22Rv1 (cell line): Measurements from ENCODE around the gene CELF2.

ENCODE experiments used
- H3K27ac ChIP-seq: fragments of 450-650 bp; 2 replicates; pipeline ENCODE4 v1.5.1; 2017
- ZFX ChIP-seq: fragments of 450-650 bp; IDR thresholded peaks from 2 replicates; pipeline ENCODE4 v1.6.1; 2017; ENCODE audit warnings: antibody characterized with exemption, borderline replicate concordance
- TF ChIP-seq, protein P1 (sequence below): fragments of 450-650 bp; IDR thresholded peaks from 2 replicates; pipeline ENCODE4 v1.5.1; 2017; ENCODE audit warnings: mild to moderate bottlenecking

Gene CELF2

DNA sequence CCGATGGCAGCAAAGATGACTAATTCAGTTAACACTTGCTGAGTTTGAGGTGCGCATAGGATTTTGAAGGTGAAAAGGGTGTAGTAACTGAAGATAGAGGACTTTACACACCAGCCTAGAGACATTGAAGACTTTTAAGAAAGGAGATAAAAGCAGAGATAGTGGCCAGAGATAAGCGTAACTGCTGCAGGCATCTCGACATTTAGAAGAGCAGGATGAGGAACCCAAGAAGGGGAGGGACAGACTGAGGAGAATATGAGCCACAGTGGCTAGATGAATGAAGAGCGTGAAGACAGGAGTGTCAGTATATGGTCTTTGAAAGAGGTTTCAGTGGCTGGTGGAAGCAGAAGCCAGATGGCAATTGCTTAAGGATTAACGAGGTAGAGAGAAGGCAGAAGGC, 71.6 kb downstream of the CELF2 start:
- no peak overlapping the region for H3K27ac ChIP-seq
- TF ChIP-seq ZFX: no peak
- TF ChIP-seq, protein P1, sequence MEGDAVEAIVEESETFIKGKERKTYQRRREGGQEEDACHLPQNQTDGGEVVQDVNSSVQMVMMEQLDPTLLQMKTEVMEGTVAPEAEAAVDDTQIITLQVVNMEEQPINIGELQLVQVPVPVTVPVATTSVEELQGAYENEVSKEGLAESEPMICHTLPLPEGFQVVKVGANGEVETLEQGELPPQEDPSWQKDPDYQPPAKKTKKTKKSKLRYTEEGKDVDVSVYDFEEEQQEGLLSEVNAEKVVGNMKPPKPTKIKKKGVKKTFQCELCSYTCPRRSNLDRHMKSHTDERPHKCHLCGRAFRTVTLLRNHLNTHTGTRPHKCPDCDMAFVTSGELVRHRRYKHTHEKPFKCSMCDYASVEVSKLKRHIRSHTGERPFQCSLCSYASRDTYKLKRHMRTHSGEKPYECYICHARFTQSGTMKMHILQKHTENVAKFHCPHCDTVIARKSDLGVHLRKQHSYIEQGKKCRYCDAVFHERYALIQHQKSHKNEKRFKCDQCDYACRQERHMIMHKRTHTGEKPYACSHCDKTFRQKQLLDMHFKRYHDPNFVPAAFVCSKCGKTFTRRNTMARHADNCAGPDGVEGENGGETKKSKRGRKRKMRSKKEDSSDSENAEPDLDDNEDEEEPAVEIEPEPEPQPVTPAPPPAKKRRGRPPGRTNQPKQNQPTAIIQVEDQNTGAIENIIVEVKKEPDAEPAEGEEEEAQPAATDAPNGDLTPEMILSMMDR: no peak

DNA sequence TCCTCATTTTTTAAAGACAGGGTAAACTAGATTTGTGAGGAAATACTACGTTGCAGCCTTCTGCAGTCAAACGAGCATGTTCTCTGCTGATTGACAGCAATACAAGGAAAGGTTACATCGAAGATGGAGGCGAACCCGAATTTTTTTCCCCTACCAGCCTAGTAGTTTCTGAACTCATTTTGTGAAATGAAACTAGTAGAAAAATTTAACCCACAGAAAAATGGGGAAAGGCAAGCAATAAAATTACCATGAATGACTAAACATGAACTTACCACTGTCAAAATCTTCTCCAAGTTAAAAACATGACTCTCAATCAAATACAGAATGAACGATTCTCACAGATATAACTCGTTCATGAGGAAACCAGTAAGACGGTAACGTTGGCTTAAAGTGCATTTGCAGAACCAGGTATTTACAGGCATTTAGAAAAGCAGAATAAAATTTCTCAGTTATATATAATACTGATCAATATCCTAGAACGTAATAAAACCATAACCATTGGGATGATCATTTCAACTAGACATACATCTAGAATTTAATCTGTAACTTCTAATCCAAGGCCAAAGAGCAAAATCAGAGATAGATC, 73.9 kb downstream of the CELF2 start:
- TF ChIP-seq, protein P1: no peak
- no peak for TF ChIP-seq ZFX
- no peak overlapping the region for H3K27ac ChIP-seq

DNA sequence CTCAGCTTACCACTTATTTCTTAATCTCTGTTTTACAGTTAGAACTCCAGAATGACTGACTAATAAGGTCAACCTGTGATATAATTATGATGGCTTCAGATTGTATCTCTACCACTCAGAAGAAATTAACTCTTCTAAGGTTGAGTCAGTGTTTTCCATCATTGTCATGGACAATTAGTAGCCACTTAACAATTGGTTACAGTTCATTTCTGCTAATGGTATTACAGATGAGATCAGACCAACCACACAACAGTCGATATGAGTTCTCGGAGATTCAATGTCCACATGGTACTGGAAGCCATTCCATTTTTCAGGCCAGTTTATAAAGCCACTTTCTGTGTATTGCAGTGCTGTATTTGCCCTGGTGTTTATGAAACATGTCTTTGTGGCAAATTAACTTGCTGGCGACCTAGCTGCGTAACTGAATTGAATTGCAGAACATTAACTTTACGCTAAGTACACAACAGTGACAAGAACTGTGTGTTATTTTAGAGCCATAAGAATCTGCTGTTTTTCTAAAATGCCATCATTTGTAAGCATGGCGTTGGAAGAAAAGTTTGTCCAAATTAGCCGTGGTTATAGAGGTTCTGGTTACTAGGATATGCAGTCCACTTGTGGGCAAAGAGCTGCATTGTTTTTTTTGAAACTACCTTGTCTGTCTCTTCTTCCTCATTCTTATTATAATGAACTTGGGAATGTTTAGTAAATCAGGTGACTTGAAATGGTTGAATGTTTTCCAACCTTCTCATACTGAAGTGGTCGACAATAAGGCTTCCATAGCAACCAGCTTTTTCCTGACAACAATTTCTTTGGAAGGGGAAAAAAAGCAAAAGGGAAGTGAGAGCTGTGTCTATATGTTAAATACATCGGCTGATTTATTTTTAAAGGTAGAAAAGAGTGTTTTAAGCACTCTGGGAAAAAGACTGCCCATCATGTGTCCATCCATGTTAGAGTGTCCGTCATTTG, 76.4 kb downstream of the CELF2 start:
- TF ChIP-seq, protein P1: no peak
- TF ChIP-seq ZFX: no peak
- no peak overlapping the region for H3K27ac ChIP-seq

DNA sequence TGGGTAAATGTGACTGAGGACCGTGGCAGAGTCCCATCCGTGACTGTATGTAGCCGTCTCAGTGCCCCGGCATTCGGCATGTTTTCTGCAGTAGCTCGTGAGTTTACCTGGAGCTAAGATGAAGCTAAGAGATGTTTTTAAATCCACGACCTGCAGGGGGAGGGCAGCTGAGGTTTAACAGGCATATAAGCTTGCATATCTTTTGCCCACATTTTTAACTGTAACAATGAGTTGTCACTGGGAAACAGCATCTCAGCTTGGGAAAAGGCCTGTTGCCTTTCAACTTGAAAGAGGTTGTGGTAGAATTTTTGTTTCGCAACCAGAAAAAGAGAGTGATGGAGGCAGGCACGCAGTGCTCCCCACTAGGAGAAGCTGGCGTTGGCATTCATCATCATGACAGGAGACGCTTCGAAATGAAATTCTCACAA, 77.7 kb downstream of the CELF2 start:
- TF ChIP-seq, protein P1: no peak
- TF ChIP-seq ZFX: no peak
- no peak overlapping the region for H3K27ac ChIP-seq

DNA sequence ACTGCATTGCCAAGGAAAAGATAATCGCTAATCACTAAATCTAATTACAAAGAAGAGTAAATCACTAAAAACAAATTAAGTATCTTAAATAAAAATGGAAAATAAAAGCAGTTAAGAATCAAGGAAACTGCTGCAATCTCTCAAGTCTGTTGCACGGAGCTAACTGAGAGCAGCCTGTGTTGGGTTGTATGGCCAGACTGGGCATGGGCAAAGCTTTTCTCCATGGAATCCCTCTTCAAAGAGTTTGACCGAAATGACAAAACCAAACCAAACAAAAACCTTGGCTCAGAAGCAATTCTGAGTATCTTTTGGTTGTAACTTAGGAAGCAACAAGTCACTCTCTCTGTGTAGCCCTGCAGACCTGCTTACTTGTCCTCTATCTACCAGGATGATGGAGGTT, 78.8 kb downstream of the CELF2 start:
- TF ChIP-seq, protein P1: no peak
- no peak overlapping the region for H3K27ac ChIP-seq

DNA sequence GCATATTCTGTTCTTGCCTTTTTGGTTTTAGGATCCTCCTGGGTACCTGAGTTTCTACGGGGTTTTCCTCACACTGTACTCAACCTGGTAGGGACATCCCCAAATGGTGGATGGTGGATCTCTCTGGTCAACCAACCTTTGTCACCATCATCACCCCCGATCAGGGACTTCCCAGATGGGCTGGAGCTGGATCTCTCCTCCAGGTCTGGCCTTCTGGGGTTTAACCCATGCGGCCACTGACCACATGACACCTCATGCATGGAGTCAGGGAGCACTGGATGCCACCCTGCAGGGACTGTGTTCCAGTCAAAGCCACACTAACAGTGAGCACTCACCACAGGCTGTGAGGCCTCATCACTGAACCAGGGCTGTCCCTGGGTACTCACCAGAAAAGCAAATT, 80.0 kb downstream of the CELF2 start:
- no peak overlapping the region for H3K27ac ChIP-seq
- no peak for TF ChIP-seq ZFX
- TF ChIP-seq, protein P1: no peak

DNA sequence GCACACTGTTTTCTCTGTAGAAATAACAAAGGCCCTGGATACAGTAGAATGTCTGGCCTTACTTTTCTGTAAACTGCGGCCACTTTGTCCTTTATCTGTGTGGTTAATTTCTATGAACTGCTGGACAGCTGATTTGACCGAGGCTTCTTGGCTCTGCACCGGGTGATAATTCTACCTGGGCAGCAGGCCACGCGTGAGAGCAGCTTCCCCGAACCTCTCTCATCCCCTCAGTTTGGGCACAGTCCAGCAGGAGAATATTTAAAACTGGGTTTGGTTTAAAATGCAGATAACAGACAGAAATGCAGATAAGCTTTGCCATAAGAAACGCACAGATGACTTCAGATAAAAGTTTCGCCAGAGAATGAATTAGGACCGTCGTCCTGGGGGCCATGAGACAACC, 81.0 kb downstream of the CELF2 start:
- TF ChIP-seq ZFX: no peak
- TF ChIP-seq, protein P1: no peak
- no peak overlapping the region for H3K27ac ChIP-seq
